EL (cell line): ENCODE data around the gene SLC24A4.

Experiments used
- DNase-seq: peaks from one replicate; pipeline ENCODE4 v3.0.0-alpha.2; 2016

SLC24A4 gene

GRCh38 chr14:92482621-92483319, 159.8 kb downstream of the SLC24A4 start:
- DNase-seq: no peak

GRCh38 chr14:92484132-92484823, 161.3 kb downstream of the SLC24A4 start:
- DNase-seq: no peak

- no peak for DNase-seq
Observed at GRCh38 chr14:92486881-92487280, 163.9 kb downstream of the SLC24A4 start.

GRCh38 chr14:92487513-92488133, 164.7 kb downstream of the SLC24A4 start:
- DNase-seq: no peak

- no peak for DNase-seq
Observed at GRCh38 chr14:92489394-92490238, 166.7 kb downstream of the SLC24A4 start.

- DNase-seq: no peak
Observed at GRCh38 chr14:92490239-92490959, 167.4 kb downstream of the SLC24A4 start.

GRCh38 chr14:92491782-92492181, 168.8 kb downstream of the SLC24A4 start:
- DNase-seq: no peak

- no peak for DNase-seq
Observed at GRCh38 chr14:92492258-92492657, 169.3 kb downstream of the SLC24A4 start.

GRCh38 chr14:92493024-92493423, 170.1 kb downstream of the SLC24A4 start:
- no peak for DNase-seq

- no peak for DNase-seq
Observed at GRCh38 chr14:92493492-92493891, 170.5 kb downstream of the SLC24A4 start.

GRCh38 chr14:92494512-92494911, 171.5 kb downstream of the SLC24A4 start:
- DNase-seq: no peak

GRCh38 chr14:92495027-92495426, 172.1 kb downstream of the SLC24A4 start:
- DNase-seq: peak; percentile 50

- DNase-seq: no peak
Observed at GRCh38 chr14:92496191-92496857, 173.4 kb downstream of the SLC24A4 start.

- no peak for DNase-seq
Observed at GRCh38 chr14:92497391-92497790, 174.4 kb downstream of the SLC24A4 start.

GRCh38 chr14:92499234-92499633, 176.3 kb downstream of the SLC24A4 start:
- DNase-seq: no peak

GRCh38 chr14:92500491-92500941, 177.6 kb downstream of the SLC24A4 start:
- DNase-seq: no peak

GRCh38 chr14:92501891-92502351, 179.0 kb downstream of the SLC24A4 start:
- peak; percentile 87 for DNase-seq

- DNase-seq: no peak
Observed at GRCh38 chr14:92502541-92503286, 179.7 kb downstream of the SLC24A4 start.

GRCh38 chr14:92503756-92504491, 181.0 kb downstream of the SLC24A4 start:
- peak; percentile 95 for DNase-seq

- DNase-seq: no peak
Observed at GRCh38 chr14:92505826-92506225, 182.9 kb downstream of the SLC24A4 start.
